GM19238 (cell line): ENCODE data around the gene CES2.
A peak's percentile ranks its signal among the peaks of the same experiment; 100 is the strongest.

Source experiments
- DNase-seq: peaks from one replicate; pipeline ENCODE4 v3.0.0; 2011; ENCODE audit warnings: low spot score; ENCODE audit not compliant: insufficient read length

The CES2 gene

GRCh38 chr16:66918803-66919568 is 16.3 kb upstream of the CES2 start, which contains the start of gene CDH16:
Gene CDH16 (minus strand): TSS chr16:66918885. CDS start chr16:66918065, 820 bp downstream.
- DNase-seq: no peak

- no peak for DNase-seq
Observed at GRCh38 chr16:66919569-66920298, 15.6 kb upstream of the CES2 start.

- no peak for DNase-seq
Observed at GRCh38 chr16:66920299-66920590, 15.1 kb upstream of the CES2 start.

GRCh38 chr16:66920924-66921680 is 14.2 kb upstream of the CES2 start:
- no peak for DNase-seq

- DNase-seq: no peak
Observed at GRCh38 chr16:66921729-66922450, 13.4 kb upstream of the CES2 start.

GRCh38 chr16:66923247-66923731 is 12.0 kb upstream of the CES2 start:
- DNase-seq: no peak

GRCh38 chr16:66923866-66924265 is 11.4 kb upstream of the CES2 start:
- no peak for DNase-seq

- DNase-seq: peak; percentile 44
Observed at GRCh38 chr16:66924527-66925321, 10.6 kb upstream of the CES2 start.

DNA sequence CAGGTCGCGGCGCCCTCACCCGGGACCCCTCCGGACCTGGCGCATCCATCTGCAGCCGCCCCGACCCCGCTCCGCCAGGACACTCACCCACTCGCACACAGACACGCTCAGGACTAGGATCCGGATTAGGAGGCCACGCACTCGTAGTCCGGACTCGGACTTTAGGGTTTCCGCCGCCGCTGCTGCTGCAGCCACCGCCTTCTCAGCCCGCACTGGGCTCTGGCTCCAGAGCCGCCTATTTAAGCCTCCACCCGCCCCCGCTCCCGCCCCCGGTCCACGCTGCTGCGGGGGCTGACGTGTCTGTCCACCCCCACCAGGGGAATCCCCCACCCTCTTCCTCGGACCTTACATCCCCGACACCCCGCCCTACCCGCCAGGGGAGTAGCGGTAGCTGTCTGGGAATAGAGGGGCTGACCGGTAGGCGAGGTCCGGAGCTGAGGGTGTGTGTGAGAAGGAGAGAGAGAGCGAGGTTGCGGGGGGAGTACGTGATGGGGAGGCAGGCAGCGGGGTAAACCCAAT is 9.9 kb upstream of the CES2 start, which contains the start of gene RRAD:
Gene RRAD, minus strand, starts transcription at position 214 of the 519 bp plus-strand sequence. CDS start 356 bp downstream, outside the sequence.
- no peak for DNase-seq

GRCh38 chr16:66926171-66926947 is 9.0 kb upstream of the CES2 start:
- no peak for DNase-seq

GRCh38 chr16:66926961-66927436 is 8.3 kb upstream of the CES2 start:
- DNase-seq: no peak

DNA sequence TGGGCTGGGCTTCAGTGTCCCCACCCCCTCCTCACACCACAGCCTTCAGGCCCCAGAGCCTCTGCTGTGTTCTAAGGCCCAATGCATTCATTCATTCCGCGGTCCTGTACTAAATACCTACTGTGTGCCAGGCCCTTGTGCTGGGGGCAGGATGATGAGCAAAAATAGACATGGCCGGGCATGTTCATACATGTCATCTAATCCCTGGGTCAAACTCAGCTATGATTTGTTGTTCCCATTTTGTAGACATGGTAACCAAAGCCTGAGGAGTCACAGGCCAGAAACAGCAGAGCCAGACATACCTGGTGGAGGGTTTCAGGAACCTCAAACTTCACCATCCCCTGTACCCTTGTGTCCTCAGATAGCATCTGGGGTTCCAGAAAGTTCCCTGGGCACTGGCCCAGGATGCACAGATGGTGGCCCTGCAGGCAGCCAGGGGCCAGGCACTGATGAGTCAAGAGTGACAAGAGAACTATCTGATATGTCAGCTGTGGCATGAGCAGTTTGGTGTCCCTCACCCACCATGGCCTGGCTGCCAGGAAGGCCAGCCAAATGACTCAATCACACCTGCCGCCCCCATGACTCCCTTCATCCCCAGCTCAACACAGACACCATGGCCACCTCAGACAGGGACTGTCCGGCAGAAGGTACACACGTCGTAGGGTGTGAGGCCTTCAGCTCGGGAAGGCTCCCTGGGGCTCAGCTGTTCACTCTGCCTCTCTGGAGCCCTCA is 7.2 kb upstream of the CES2 start:
- DNase-seq: no peak

GRCh38 chr16:66928702-66929388 is 6.5 kb upstream of the CES2 start:
- no peak for DNase-seq

DNA sequence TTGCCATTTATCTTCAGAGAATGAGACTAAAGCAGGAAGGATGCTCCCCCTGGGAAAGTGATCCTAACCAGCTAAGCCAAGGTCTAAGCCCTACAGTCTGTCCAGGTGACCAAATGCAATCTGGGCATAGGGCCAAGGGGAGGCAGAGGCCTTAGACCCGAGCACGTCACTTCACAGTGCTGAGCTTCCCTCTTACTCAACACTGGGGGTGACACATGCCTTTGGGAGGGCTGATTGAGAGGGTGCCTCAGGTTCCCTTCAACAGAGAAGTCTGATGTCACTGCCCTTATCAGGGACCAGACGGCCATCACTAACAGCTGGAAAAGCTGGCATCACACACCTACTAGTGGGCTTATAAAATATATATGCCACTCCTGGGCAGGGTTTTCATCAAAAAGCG is 5.1 kb upstream of the CES2 start:
- DNase-seq: no peak

- DNase-seq: no peak
Observed at GRCh38 chr16:66931665-66932064, 3.7 kb upstream of the CES2 start.

GRCh38 chr16:66932076-66932475 is 3.2 kb upstream of the CES2 start:
- DNase-seq: no peak

DNA sequence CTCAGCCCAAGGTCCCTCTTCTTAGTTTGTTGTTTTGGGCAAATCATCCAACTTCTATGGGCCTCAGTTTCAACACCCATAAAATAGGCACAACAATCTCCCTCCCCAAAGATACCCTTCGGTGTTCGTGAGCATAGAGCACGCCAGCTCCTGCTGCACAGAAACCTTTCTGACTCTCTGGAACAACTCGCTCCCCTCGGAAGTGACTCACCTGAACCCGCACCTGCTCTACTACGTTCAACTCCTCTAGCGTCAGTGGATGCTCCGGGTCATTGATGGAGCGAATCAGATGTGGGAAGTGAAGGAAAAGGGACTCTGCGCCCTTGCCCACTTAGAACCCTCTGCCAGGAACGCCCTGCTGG is 1.6 kb upstream of the CES2 start:
- DNase-seq: no peak
